Smooth muscle cell (in vitro differentiated cells): ENCODE measurements around the gene SLC6A13. TPM values are rescaled to one million over a fixed set of nuclear protein-coding genes. Genes with fewer than 3 reads are reported as not detected.
"Not testable (repeated sequence)": the region's sequence is repeated elsewhere in the genome, so short reads cannot be mapped to it uniquely, and the experiment has no call there.

Experiments used
- DNase-seq: peaks from one replicate; lab custom pipeline; 2025; ENCODE audit not compliant: unreplicated experiment; lab: John Stamatoyannopoulos, UW
- H2AFZ ChIP-seq: fragments of 200-600 bp; sonication (generic); 2 replicates; pipeline ENCODE4 v1.6.0; 2016; ENCODE audit warnings: antibody characterized with exemption, low read depth, mild to moderate bottlenecking
- H3F3A ChIP-seq: fragments of 200-600 bp; sonication (generic); 2 replicates; pipeline ENCODE4 v1.6.0; 2017; ENCODE audit warnings: antibody characterized with exemption, low read depth
- H3K27ac ChIP-seq: fragments of 200-600 bp; sonication (generic); 2 replicates; pipeline ENCODE4 v1.5.1; 2016; ENCODE audit warnings: low read depth, mild to moderate bottlenecking
- H3K27me3 ChIP-seq: fragments of 200-600 bp; sonication (generic); 2 replicates; pipeline ENCODE4 v1.6.1; 2016; ENCODE audit warnings: low read depth, mild to moderate bottlenecking
- H3K36me3 ChIP-seq: fragments of 200-600 bp; sonication (generic); 2 replicates; pipeline ENCODE4 v1.5.1; 2016; ENCODE audit warnings: low read depth
- H3K4me1 ChIP-seq: fragments of 200-600 bp; sonication (generic); 2 replicates; pipeline ENCODE4 v1.5.1; 2016; ENCODE audit warnings: low read depth
- H3K4me2 ChIP-seq: fragments of 200-600 bp; sonication (generic); 2 replicates; pipeline ENCODE4 v1.6.0; 2016; ENCODE audit warnings: mild to moderate bottlenecking
- H3K4me3 ChIP-seq: fragments of 200-600 bp; sonication (generic); 2 replicates; pipeline ENCODE4 v1.5.1; 2016; ENCODE audit warnings: mild to moderate bottlenecking
- H3K79me2 ChIP-seq: fragments of 200-600 bp; sonication (generic); 2 replicates; pipeline ENCODE4 v1.6.0; 2016; ENCODE audit warnings: low read depth, mild to moderate bottlenecking
- H3K9ac ChIP-seq: fragments of 200-600 bp; sonication (generic); 2 replicates; pipeline ENCODE4 v1.6.0; 2016; ENCODE audit warnings: low read depth
- H3K9me3 ChIP-seq: fragments of 200-600 bp; sonication (generic); replicated peaks from 2 replicates; pipeline ENCODE4 v1.5.1; 2016; ENCODE audit warnings: low read depth
- H4K20me1 ChIP-seq: fragments of 200-600 bp; sonication (generic); 2 replicates; pipeline ENCODE4 v1.6.0; 2016; ENCODE audit warnings: low read depth
- CTCF ChIP-seq: fragments of 200-600 bp; sonication (generic); IDR thresholded peaks from 2 replicates; pipeline ENCODE4 v1.5.1; 2017; ENCODE audit warnings: borderline replicate concordance, mild to moderate bottlenecking, antibody characterized with exemption; ENCODE audit not compliant: insufficient read depth, poor library complexity, severe bottlenecking
- WGBS: methylation state at CpG from one replicate; pipeline ENCODE4 v1.1.7; 2016; ENCODE audit warnings: low lambda C conversion rate; 5-methylcytosine and 5-hydroxymethylcytosine counted together
- polyA plus RNA-seq: library from polyadenylated mRNA; unstranded; fragments of >200 nt; fragmentation: Nextera tagmentation; extraction: Ambion mirVana; gene quantifications from 2 replicates; pipeline ENCODE4 v1.2.1, GENCODE V29; 2016
- total RNA-seq: library from RNA; depleted of rRNA; stranded (reverse); fragments of >200 nt; gene quantifications from 2 replicates; pipeline ENCODE4 v1.2.3, GENCODE V29; 2014

Gene SLC6A13
- total RNA-seq (0.45 and 1.2 TPM in 2 replicates), polyA plus RNA-seq (0.39 and 0.66 TPM in 2 replicates)

GRCh38 chr12:262817-263216, at the start of gene SLC6A13:
Gene SLC6A13, minus strand, starts transcription at chr12:262836. Its CDS starts 2,784 bp downstream, at chr12:260052.
- no peak for DNase-seq
- H3K36me3 ChIP-seq, result no peaks in the 10 kb centered on the region
- no peaks in the 10 kb centered on the region for H3K9me3 ChIP-seq
- H3K27ac ChIP-seq, result no peak within 1 kb of the TSS
- no peaks in the 10 kb centered on the region for H3K79me2 ChIP-seq
- H3K4me3 ChIP-seq, result no peak within 1 kb of the TSS
- H3K27me3 ChIP-seq, result no peaks in the 10 kb centered on the region
- no peak within 1 kb of the TSS for H2AFZ ChIP-seq
- H4K20me1 ChIP-seq, result no peaks in the 10 kb centered on the region
- H3K4me1 ChIP-seq, result peaks cover 10% of the 10 kb centered on the region
- H3K4me2 ChIP-seq, result peak within 1 kb of the TSS; percentile 36
- no peak for TF ChIP-seq CTCF
- H3K9ac ChIP-seq, result no peak within 1 kb of the TSS
- WGBS, result 53% methylated on average over 6 of the region's 7 CpGs
- no peaks in the 10 kb centered on the region for H3F3A ChIP-seq

- Histone ChIP-seq H3K27me3 (no peaks in the 10 kb centered on the region), H3F3A (peaks cover 8% of the 10 kb centered on the region), H3K9ac (no peak overlapping the region), H3K9me3 (no peaks in the 10 kb centered on the region), H3K27ac (no peak overlapping the region), H2AFZ (no peak overlapping the region), H3K4me1 (no peaks in the 10 kb centered on the region), H4K20me1 (peaks cover 22% of the 10 kb centered on the region), H3K36me3 (peaks cover 61% of the 10 kb centered on the region), H3K79me2 (peaks cover 16% of the 10 kb centered on the region), H3K4me3 (no peak overlapping the region), H3K4me2 (no peak overlapping the region)
- no peak for DNase-seq
- WGBS, result 97% methylated on average over 2 of the region's 2 CpGs
- TF ChIP-seq CTCF, result no peak
These were observed 45.9 kb upstream of the SLC6A13 start for GRCh38 chr12:308511-308910.

- Histone ChIP-seq H3K4me1 (no peaks in the 10 kb centered on the region), H3K4me3 (no peak overlapping the region), H3K9me3 (no peaks in the 10 kb centered on the region), H3K79me2 (peaks cover 27% of the 10 kb centered on the region), H3F3A (peaks cover 8% of the 10 kb centered on the region), H3K27ac (no peak overlapping the region), H3K36me3 (peaks cover 65% of the 10 kb centered on the region), H2AFZ (no peak overlapping the region), H4K20me1 (peaks cover 24% of the 10 kb centered on the region), H3K27me3 (no peaks in the 10 kb centered on the region), H3K4me2 (no peak overlapping the region), H3K9ac (no peak overlapping the region)
- no peak for TF ChIP-seq CTCF
- 97% methylated on average over 10 of the region's 10 CpGs for WGBS
- DNase-seq, result no peak
These were observed 44.8 kb upstream of the SLC6A13 start for GRCh38 chr12:307406-307805.

GRCh38 chr12:304805-305204, 42.2 kb upstream of the SLC6A13 start:
- no peaks in the 10 kb centered on the region for H3K27me3 ChIP-seq
- no peak for DNase-seq
- H3K36me3 ChIP-seq, result peaks cover 64% of the 10 kb centered on the region
- peaks cover 48% of the 10 kb centered on the region for H3K79me2 ChIP-seq
- H3K4me1 ChIP-seq, result no peaks in the 10 kb centered on the region
- 72% methylated on average over 5 of the region's 5 CpGs for WGBS
- H3K4me3 ChIP-seq, result no peak overlapping the region
- no peak for TF ChIP-seq CTCF
- peaks cover 40% of the 10 kb centered on the region for H4K20me1 ChIP-seq
- no peak overlapping the region for H3K4me2 ChIP-seq
- no peak overlapping the region for H2AFZ ChIP-seq
- no peak overlapping the region for H3K27ac ChIP-seq
- H3F3A ChIP-seq, result peaks cover 6% of the 10 kb centered on the region
- H3K9ac ChIP-seq, result no peak overlapping the region
- H3K9me3 ChIP-seq, result no peaks in the 10 kb centered on the region

- DNase-seq, H3K4me3 ChIP-seq, H3K27ac ChIP-seq, H3F3A ChIP-seq, H3K4me2 ChIP-seq, H3K4me1 ChIP-seq, H3K27me3 ChIP-seq, H2AFZ ChIP-seq, H3K9me3 ChIP-seq, H3K9ac ChIP-seq: not testable (repeated sequence)
- Histone ChIP-seq H3K79me2 (peaks cover 48% of the 10 kb centered on the region), H3K36me3 (peaks cover 55% of the 10 kb centered on the region), H4K20me1 (peaks cover 50% of the 10 kb centered on the region)
- 95% methylated on average over 3 of the region's 3 CpGs for WGBS
These were observed 40.1 kb upstream of the SLC6A13 start for GRCh38 chr12:302766-303165.

- not testable (repeated sequence) for H2AFZ ChIP-seq, H3F3A ChIP-seq, H3K9ac ChIP-seq, H3K4me3 ChIP-seq, H3K27me3 ChIP-seq, H3K9me3 ChIP-seq, H3K4me2 ChIP-seq, DNase-seq, H3K27ac ChIP-seq, H3K4me1 ChIP-seq
- peaks cover 53% of the 10 kb centered on the region for H4K20me1 ChIP-seq
- peaks cover 53% of the 10 kb centered on the region for H3K79me2 ChIP-seq
- peaks cover 46% of the 10 kb centered on the region for H3K36me3 ChIP-seq
- WGBS, result 100% methylated on average over 1 of the region's 1 CpG
These were observed 37.5 kb upstream of the SLC6A13 start for GRCh38 chr12:300166-300565.
